Measurements from ENCODE around the gene PTPRA. TPM values are rescaled to one million over a fixed set of nuclear protein-coding genes. Genes with fewer than 3 reads are reported as not detected.

Gene PTPRA
- total and polyA plus RNA-seq, 2 donors (not counting 3 experiments of a cell fraction or from before 2014, with no cell fraction given) = 43.2 to 53.4 TPM

DNA sequence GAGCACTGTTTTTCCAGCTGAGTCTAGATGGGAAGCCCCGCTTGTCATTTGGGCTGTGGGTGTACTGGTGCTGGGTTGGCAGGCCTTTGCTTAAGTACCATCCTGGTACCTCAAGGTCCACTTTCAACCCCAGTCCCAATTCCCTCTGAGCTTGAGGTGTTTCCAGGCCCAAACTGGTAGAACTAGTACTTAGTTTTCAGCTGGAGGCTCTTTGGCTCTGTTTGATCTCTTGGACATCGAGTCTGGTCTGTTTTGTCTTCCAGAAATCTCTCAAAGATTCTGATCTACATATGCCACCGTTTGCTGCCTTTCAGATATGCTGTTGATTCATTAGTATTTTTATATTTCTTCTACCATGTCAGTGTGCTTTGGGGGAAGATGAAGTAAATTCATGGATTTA is 108.4 kb downstream of the PTPRA start:
- intact Hi-C loops (cut with micrococcal nuclease) (loop anchor here (5.0 kb wide), 1 partner anchor 109 kb away; the partner anchor contains the start of gene PTPRA), dilution Hi-C loops (cut with MboI; ENCODE audit: extremely low pct_ligation_motif_present, low sequenced_read_pairs) (no loop called here)
- no TSS peak for BruUV-seq (replicated peaks)
- H2AFZ ChIP-seq (ENCODE audit: low read depth, low read length) = no peak overlapping the region
- peaks cover 2% of the 10 kb centered on the region for H3K4me1 ChIP-seq (ENCODE audit: control insufficient read depth, extremely low read depth, insufficient read depth, low read length)
- H3K27me3 ChIP-seq (ENCODE audit: control insufficient read depth in 2 of 2, insufficient read depth in 2 of 2, low read length in 2 of 2) = no peaks in the 10 kb centered on the region
- no peaks in the 10 kb centered on the region for H3K79me2 ChIP-seq (ENCODE audit: control insufficient read depth, insufficient read depth, low read length)
- DNase-seq (ENCODE audit: low read depth, low spot score) (no peak), FAIRE-seq (no peak)
- POLR2A ChIA-PET = no interaction called here
- no peaks in the 10 kb centered on the region for H3K36me3 ChIP-seq (ENCODE audit: control insufficient read depth in 2 of 2, extremely low read depth in 1 of 2, insufficient read depth in 2 of 2, low read length in 2 of 2)
- H3K9me3 ChIP-seq (replicated peaks; ENCODE audit: control insufficient read depth, insufficient read depth, low read length) = no peaks in the 10 kb centered on the region
- TF ChIP-seq JUN (IDR thresholded peaks at IDR 0.05; ENCODE audit: borderline replicate concordance, insufficient read depth, insufficient read length, low read depth) = no peak
- TF ChIP-seq MAX (IDR thresholded peaks at IDR 0.05; ENCODE audit: insufficient read depth, insufficient read length) = no peak
- no peak for TF ChIP-seq MYC (IDR thresholded peaks at IDR 0.05; ENCODE audit: low read depth, low read length)
- no peak for TF ChIP-seq CTCF (IDR thresholded peaks at IDR 0.05; ENCODE audit: extremely low read depth in 1 of 2, insufficient read depth in 1 of 2, low read depth in 1 of 2, low read length in 2 of 2)
- TF ChIP-seq GATA2 (IDR thresholded peaks at IDR 0.05; ENCODE audit: insufficient read depth, insufficient read length, low read depth, low read length) = no peak
- no peak for TF ChIP-seq EZH2 (IDR thresholded peaks at IDR 0.05; ENCODE audit: borderline replicate concordance, low read depth, low read length, severe bottlenecking)
- TF ChIP-seq POLR2AphosphoS5 (IDR thresholded peaks at IDR 0.05; ENCODE audit: insufficient read depth, low read depth, low read length) = no peak
- no peak for TF ChIP-seq FOS (IDR thresholded peaks at IDR 0.05; ENCODE audit: borderline replicate concordance, insufficient read depth, low read length)
- TF ChIP-seq POLR2A (IDR thresholded peaks at IDR 0.05; ENCODE audit: low read depth, low read length) = no peak
- CTCF ChIA-PET = interaction anchor here (1.2 to 1.6 kb wide), 2 partner anchors 58 to 67 kb away, joined by 3 read pairs; no protein-coding TSS in a partner anchor
- H3K9ac ChIP-seq (replicated peaks; ENCODE audit: extremely low read depth, insufficient read depth, low read length) = no peak overlapping the region
- H3K9me1 ChIP-seq (replicated peaks; ENCODE audit: control insufficient read depth, extremely low read depth, insufficient read depth, low read length) = no peaks in the 10 kb centered on the region
- no peak overlapping the region for H3K4me3 ChIP-seq (replicated peaks in 1 of 3; ENCODE audit: insufficient read depth in 1 of 3, low read depth in 1 of 3, low read length in 3 of 3)
- H3K27ac ChIP-seq (ENCODE audit: insufficient read depth, low read depth, low read length) = no peak overlapping the region
- no peaks in the 10 kb centered on the region for H4K20me1 ChIP-seq (replicated peaks; ENCODE audit: control insufficient read depth, extremely low read depth, insufficient read depth, low read length)
- no peak overlapping the region for H3K4me2 ChIP-seq (ENCODE audit: insufficient read depth, low read length)

Data from endothelial cell of umbilical vein (primary cell).